Measurements from ENCODE around the gene XYLB.

Gene XYLB

GRCh38 chr3:38457111-38458003, 110.8 kb downstream of the XYLB start:
- no peak for DNase-seq

GRCh38 chr3:38458796-38459498, 112.4 kb downstream of the XYLB start:
- no peak for DNase-seq

GRCh38 chr3:38459499-38460048, 113.0 kb downstream of the XYLB start:
- no peak for DNase-seq

GRCh38 chr3:38460377-38461270, 114.0 kb downstream of the XYLB start:
- DNase-seq, result no peak
